GM18526 (cell line): Measurements from ENCODE around the gene PTX4.

Experiments
- POLR2A ChIP-seq: IDR thresholded peaks from 3 replicates; pipeline ENCODE4 v1.6.1; 2011; ENCODE audit not compliant: insufficient read length; ENCODE audit errors: extremely low read depth

PTX4 gene

GRCh38 chr16:1466968-1467521 is 21.7 kb downstream of the PTX4 start:
- TF ChIP-seq POLR2A = no peak

GRCh38 chr16:1466054-1466453 is 22.7 kb downstream of the PTX4 start:
- TF ChIP-seq POLR2A = no peak

GRCh38 chr16:1465567-1465915 is 23.2 kb downstream of the PTX4 start:
- no peak for TF ChIP-seq POLR2A

- TF ChIP-seq POLR2A = no peak
Observed at GRCh38 chr16:1464894-1465566, 23.7 kb downstream of the PTX4 start.

GRCh38 chr16:1464196-1464893 is 24.4 kb downstream of the PTX4 start:
- no peak for TF ChIP-seq POLR2A

- no peak for TF ChIP-seq POLR2A
Observed at GRCh38 chr16:1461146-1461545, 27.6 kb downstream of the PTX4 start.

GRCh38 chr16:1460602-1461138 is 28.1 kb downstream of the PTX4 start:
- no peak for TF ChIP-seq POLR2A

- TF ChIP-seq POLR2A = no peak
Observed at GRCh38 chr16:1459967-1460366, 28.8 kb downstream of the PTX4 start.

GRCh38 chr16:1458977-1459341 is 29.8 kb downstream of the PTX4 start:
- TF ChIP-seq POLR2A = no peak

GRCh38 chr16:1458336-1458976 is 30.3 kb downstream of the PTX4 start:
- TF ChIP-seq POLR2A = no peak

GRCh38 chr16:1457489-1458245 is 31.1 kb downstream of the PTX4 start:
- no peak for TF ChIP-seq POLR2A

- TF ChIP-seq POLR2A = no peak
Observed at GRCh38 chr16:1456951-1457350, 31.8 kb downstream of the PTX4 start.

GRCh38 chr16:1455190-1456171 is 33.3 kb downstream of the PTX4 start:
- no peak for TF ChIP-seq POLR2A

- TF ChIP-seq POLR2A = no peak
Observed at GRCh38 chr16:1454561-1454960, 34.2 kb downstream of the PTX4 start.
